Colonic mucosa (tissue), 4 donors: Measurements from ENCODE around the gene RPH3AL. TPM values are rescaled to one million over a fixed set of nuclear protein-coding genes. Genes with fewer than 3 reads are reported as not detected.

Experiments used
- DNase-seq: peaks from one replicate; pipeline ENCODE4 v3.0.0-alpha.2; 2020
- H3K27ac ChIP-seq: fragments of 200-600 bp; one replicate; pipeline ENCODE4 v1.8.0; 2021
- H3K27me3 ChIP-seq: fragments of 200-600 bp; one replicate; pipeline ENCODE4 v1.8.0; 2021
- H3K36me3 ChIP-seq: fragments of 200-600 bp; one replicate; pipeline ENCODE4 v1.8.0; 2021
- H3K4me1 ChIP-seq: fragments of 200-600 bp; one replicate; pipeline ENCODE4 v1.8.0; 2021; ENCODE audit warnings: mild to moderate bottlenecking
- H3K4me3 ChIP-seq: fragments of 200-600 bp; one replicate; pipeline ENCODE4 v1.8.0; 2021
- H3K9ac ChIP-seq, 2 donors: one replicate each; pipeline ENCODE4 v1.7.0; 2013; ENCODE audit warnings: control low read depth in 2 of 2, low read depth in 2 of 2, low read length in 2 of 2
- H3K9me3 ChIP-seq: fragments of 200-600 bp; one replicate; pipeline ENCODE4 v1.8.0; 2021
- CTCF ChIP-seq: fragments of 200-600 bp; IDR thresholded peaks from one replicate; pipeline ENCODE4 v1.8.0; 2022; ENCODE audit warnings: antibody characterized with exemption, mild to moderate bottlenecking
- intact Hi-C: fragments of 100-400 bp; cut with DNase I; formaldehyde crosslinking; loops from one replicate; pipeline ENCODE4 v1.14.1; 2022
- total RNA-seq, 2 donors: library from RNA; stranded (reverse); fragmentation: NEBNext Ultra II Directional in 1 of 2; extraction: Animal tissue kit (Norgen Biotek cat#: 25700) in 1 of 2; gene quantifications; one replicate each; pipeline ENCODE4 v1.2.1, GENCODE V29; 2021
- donor health status: healthy.
- donor health status: DM: no; HTN: no; CAD: no.
- donor health status: DM: no; HTN: no; CAD: no.

The RPH3AL gene
- total RNA-seq, 2 donors from 2014 or later, result 14.9 to 34.2 TPM

GRCh38 chr17:364766-365165 lies 12.2 kb upstream of the RPH3AL start:
- Histone ChIP-seq H3K4me1 (no peaks in the 10 kb centered on the region), H3K9me3 (no peaks in the 10 kb centered on the region), H3K27ac (no peak overlapping the region), H3K4me3 (no peak overlapping the region), H3K27me3 (no peaks in the 10 kb centered on the region), H3K9ac (no peak overlapping the region), H3K36me3 (no peaks in the 10 kb centered on the region)
- no peak for TF ChIP-seq CTCF
- no peak for DNase-seq
- intact Hi-C loops, result no loop called here

GRCh38 chr17:364308-364707 lies 11.7 kb upstream of the RPH3AL start:
- Histone ChIP-seq H3K27me3 (no peaks in the 10 kb centered on the region), H3K36me3 (no peaks in the 10 kb centered on the region), H3K9me3 (no peaks in the 10 kb centered on the region), H3K27ac (no peak overlapping the region), H3K4me3 (no peak overlapping the region), H3K4me1 (no peaks in the 10 kb centered on the region), H3K9ac (no peak overlapping the region)
- intact Hi-C loops, result no loop called here
- TF ChIP-seq CTCF, result no peak
- DNase-seq, result no peak

- Histone ChIP-seq H3K27me3 (no peaks in the 10 kb centered on the region), H3K9ac (no peak overlapping the region), H3K27ac (no peak overlapping the region), H3K4me1 (no peaks in the 10 kb centered on the region), H3K36me3 (no peaks in the 10 kb centered on the region), H3K4me3 (no peak overlapping the region), H3K9me3 (no peaks in the 10 kb centered on the region)
- no peak for TF ChIP-seq CTCF
- DNase-seq, result no peak
- intact Hi-C loops, result no loop called here
Observed at GRCh38 chr17:362721-363120, 10.1 kb upstream of the RPH3AL start.

GRCh38 chr17:360092-360750 lies 7.6 kb upstream of the RPH3AL start:
- no peak overlapping the region for H3K27ac ChIP-seq
- TF ChIP-seq CTCF, result no peak
- no peaks in the 10 kb centered on the region for H3K9me3 ChIP-seq
- H3K4me3 ChIP-seq, result no peak overlapping the region
- no peak for DNase-seq
- no peak overlapping the region for H3K9ac ChIP-seq
- intact Hi-C loops, result no loop called here
- H3K4me1 ChIP-seq, result no peaks in the 10 kb centered on the region
- no peaks in the 10 kb centered on the region for H3K27me3 ChIP-seq
- H3K36me3 ChIP-seq, result no peaks in the 10 kb centered on the region

- Histone ChIP-seq H3K36me3 (no peaks in the 10 kb centered on the region), H3K27me3 (no peaks in the 10 kb centered on the region), H3K27ac (no peak overlapping the region), H3K4me1 (peaks cover 5% of the 10 kb centered on the region), H3K9me3 (no peaks in the 10 kb centered on the region), H3K9ac (no peak overlapping the region), H3K4me3 (no peak overlapping the region)
- no peak for TF ChIP-seq CTCF
- intact Hi-C loops, result loop anchor here (10.0 kb wide), 1 partner anchor 114 kb away; no protein-coding TSS in a partner anchor
- no peak for DNase-seq
Observed at GRCh38 chr17:358491-359151, 6.0 kb upstream of the RPH3AL start.
